Fibroblast of skin of left quadriceps (primary cell): ENCODE results near the gene THOC6.
"Not testable (repeated sequence)": the region's sequence is repeated elsewhere in the genome, so short reads cannot be mapped to it uniquely, and the experiment has no call there.

ENCODE experiments used
- DNase-seq, 2 experiments: peaks; one replicate each; pipeline ENCODE4 v3.0.0-alpha.2; 2013; ENCODE audit warnings: low read depth in 2 of 2

The THOC6 gene

DNA sequence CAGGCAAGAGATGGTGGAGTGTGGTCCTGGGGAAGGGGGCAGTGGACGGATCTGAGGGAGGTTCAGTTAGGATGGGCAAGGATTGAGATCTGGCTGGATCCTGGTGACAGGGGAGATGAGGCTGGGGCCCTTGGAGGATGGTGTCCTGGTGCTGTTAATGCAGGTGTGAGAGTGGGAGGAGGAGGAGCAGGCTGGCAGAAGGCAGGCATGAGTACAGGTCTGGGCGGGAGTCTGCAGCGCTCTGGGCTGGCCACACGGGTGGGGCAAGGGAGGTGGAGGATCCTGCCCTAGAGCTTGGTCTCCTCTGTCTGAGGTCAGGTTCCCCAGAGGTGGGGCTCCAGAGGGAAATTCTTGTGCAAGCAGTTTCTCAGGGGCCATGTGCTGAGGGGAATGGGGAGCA, 48.3 kb downstream of the THOC6 start:
- not testable (repeated sequence) for DNase-seq

DNA sequence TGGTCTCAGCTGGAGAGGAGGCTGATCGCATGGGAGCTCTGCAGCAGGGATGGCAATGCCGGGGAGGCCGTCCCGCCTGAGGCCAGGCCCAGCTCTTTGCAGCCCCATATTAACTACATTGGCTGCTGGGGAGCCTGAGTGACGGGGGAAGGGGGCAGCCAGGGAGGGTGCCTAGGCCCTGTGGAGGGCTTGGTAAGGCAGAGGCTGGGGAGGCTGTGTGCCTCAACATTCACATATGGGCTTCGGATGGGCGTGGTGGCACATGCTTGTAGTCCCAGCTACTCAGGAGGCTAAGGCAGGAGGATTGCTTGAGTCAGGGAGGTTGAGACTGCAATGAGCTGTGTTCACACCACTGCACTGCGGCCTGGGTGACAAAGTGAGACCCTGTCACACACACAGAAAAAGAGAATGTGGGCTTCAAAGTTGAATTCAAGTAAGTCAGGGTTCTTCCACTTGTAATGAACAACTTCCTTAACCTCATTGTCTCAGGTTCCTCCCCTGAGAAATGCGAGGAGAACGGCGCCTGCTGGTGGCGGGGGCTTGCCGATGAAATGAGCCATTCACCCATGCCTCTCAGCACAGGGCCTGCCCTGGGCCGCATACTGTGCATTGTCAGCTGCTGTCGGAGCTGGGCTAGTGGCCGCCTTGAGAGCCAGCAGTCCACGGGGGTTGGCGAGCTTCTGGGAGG, 48.9 kb downstream of the THOC6 start:
- DNase-seq, result not testable (repeated sequence)

DNA sequence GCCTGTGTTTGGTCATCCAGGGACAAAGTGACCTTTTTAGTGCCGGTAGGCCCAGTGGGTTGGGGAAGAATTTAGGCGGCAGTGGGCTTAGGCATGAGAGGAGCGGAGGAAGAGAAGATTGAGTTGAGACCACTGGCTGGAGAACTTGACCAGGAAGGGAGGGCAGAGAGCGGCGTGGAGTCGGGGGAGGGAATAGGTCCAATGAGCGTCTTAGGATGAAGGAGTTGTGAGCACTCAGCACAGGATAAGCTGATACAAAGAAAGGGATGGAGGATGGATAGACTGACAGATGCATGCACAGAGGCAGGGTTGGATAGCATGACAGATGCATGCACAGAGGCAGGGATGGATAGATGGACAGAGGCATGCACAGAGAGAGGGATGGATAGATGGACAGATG, 49.6 kb downstream of the THOC6 start:
- no peak for DNase-seq

DNA sequence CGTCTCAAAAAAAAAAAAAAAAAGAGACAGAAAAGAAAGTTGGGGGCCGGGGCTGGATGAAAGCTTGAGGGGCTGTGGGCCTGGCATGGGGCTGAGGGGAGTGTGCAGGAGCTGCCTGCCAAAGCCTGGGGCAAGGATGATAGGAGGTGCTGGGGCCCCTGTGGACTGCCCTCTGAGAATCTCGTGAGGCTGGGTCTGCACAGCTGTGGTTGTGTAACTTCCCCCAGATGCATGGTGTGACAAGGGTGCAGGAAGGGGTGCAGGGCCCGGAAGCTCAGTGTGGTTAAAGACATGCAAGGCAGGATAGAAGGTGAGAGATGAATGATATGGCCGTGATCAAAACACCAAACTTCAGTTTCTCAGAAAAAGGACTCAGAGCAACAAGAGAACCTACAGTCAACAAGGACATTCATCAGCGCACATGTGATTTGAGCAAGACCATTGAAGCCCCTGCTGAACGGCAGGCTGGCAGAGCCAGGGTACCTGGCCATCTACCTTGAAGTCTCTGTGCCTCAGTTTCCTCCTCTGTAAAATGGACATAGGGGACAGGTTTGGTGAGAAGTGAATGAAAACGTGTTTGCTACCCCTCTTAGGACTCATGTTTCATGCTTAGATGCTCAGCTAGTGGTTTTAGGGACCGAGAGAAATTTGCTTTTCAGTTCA, 51.2 kb downstream of the THOC6 start:
- DNase-seq, result no peak

GRCh38 chr16:3075523-3075915, 51.7 kb downstream of the THOC6 start:
- DNase-seq, result no peak

GRCh38 chr16:3075946-3076345, 52.1 kb downstream of the THOC6 start:
- not testable (repeated sequence) for DNase-seq

- no peak for DNase-seq
Measured at GRCh38 chr16:3076577-3076976, 52.7 kb downstream of the THOC6 start.
